K562 (cell line): ENCODE data around the gene COX20. TPM values are rescaled to one million over a fixed set of nuclear protein-coding genes. Genes with fewer than 3 reads are reported as not detected.
A peak's percentile ranks its signal among the peaks of the same experiment; 100 is the strongest.

Experiments used
- ADNP ChIP-seq: fragments of 200-800 bp; sonication (Bioruptor generic); IDR thresholded peaks from 2 replicates; pipeline ENCODE4 v1.6.1; 2016; ENCODE audit warnings: missing genetic modification characterization, missing compliant biosample characterization
- CC2D1A ChIP-seq: fragments of 450-650 bp; IDR thresholded peaks from 2 replicates; pipeline ENCODE4 v1.6.1; 2017; ENCODE audit warnings: mild to moderate bottlenecking
- CTCF ChIP-seq, 3 experiments: IDR thresholded peaks in 2 of 3; conservative IDR thresholded peaks in 1 of 3; 2 replicates each; pipeline ENCODE4 v1.5.1; 2011 to 2012; ENCODE audit warnings: low read length in 3 of 3, mild to moderate bottlenecking in 3 of 3, control low read depth in 2 of 3, improper control_type of control experiment in 1 of 3, inconsistent platforms in 1 of 3, low read depth in 1 of 3, mixed read lengths in 1 of 3, moderate library complexity in 1 of 3; ENCODE audit not compliant: insufficient read depth in 2 of 3
- GTF3C2 ChIP-seq: IDR thresholded peaks from 3 replicates; pipeline ENCODE4 v1.6.1; 2011; ENCODE audit warnings: borderline replicate concordance, mild to moderate bottlenecking, moderate library complexity; ENCODE audit not compliant: insufficient read length; ENCODE audit errors: extremely low read depth
- HCFC1 ChIP-seq: IDR thresholded peaks from 2 replicates; pipeline ENCODE4 v1.6.1; 2012; ENCODE audit warnings: low read depth, low read length, improper control_type of control experiment
- HNRNPL ChIP-seq: fragments of 200-400 bp; formaldehyde crosslinking; IDR thresholded peaks from 2 replicates; pipeline ENCODE4 v1.6.1; 2017; ENCODE audit warnings: low read depth, mild to moderate bottlenecking, low read length
- KLF6 ChIP-seq: fragments of 250-450 bp; sonication (Bioruptor Pico); IDR thresholded peaks from 2 replicates; pipeline ENCODE4 v1.4.0; 2020; ENCODE audit warnings: mild to moderate bottlenecking, moderate library complexity, borderline replicate concordance
- PATZ1 ChIP-seq: fragments of 250-450 bp; sonication (Bioruptor Pico); IDR thresholded peaks from 2 replicates; pipeline ENCODE4 v1.5.0; 2020; ENCODE audit warnings: mild to moderate bottlenecking, borderline replicate concordance
- PHF8 ChIP-seq: fragments of 200-600 bp; sonication (generic); IDR thresholded peaks from 2 replicates; pipeline ENCODE4 v1.6.1; 2012; ENCODE audit warnings: mixed run types, mild to moderate bottlenecking, inconsistent platforms, low read length, moderate library complexity, borderline replicate concordance
- POLR2A ChIP-seq: fragments of 450-650 bp; conservative IDR thresholded peaks from 2 replicates; pipeline ENCODE4 v1.6.1; 2016
- POLR2AphosphoS5 ChIP-seq: IDR thresholded peaks from 2 replicates; pipeline ENCODE4 v1.6.1; 2011; ENCODE audit warnings: mild to moderate bottlenecking, low read depth, low read length, moderate library complexity; ENCODE audit not compliant: control insufficient read depth, insufficient read depth
- RCOR1 ChIP-seq, 2 experiments: IDR thresholded peaks; 2 replicates each; pipeline ENCODE4 v1.6.1; 2012; ENCODE audit warnings: low read depth in 2 of 2, low read length in 2 of 2, borderline replicate concordance in 1 of 2, improper control_type of control experiment in 1 of 2
- ZNF445 ChIP-seq: fragments of 250-450 bp; sonication (Bioruptor Pico); IDR thresholded peaks from 2 replicates; pipeline ENCODE4 v1.4.0; 2020; ENCODE audit warnings: low read depth, mild to moderate bottlenecking, moderate library complexity
- ZNF589 ChIP-seq: fragments of 200-800 bp; sonication (Bioruptor generic); IDR thresholded peaks from 2 replicates; pipeline ENCODE4 v1.6.1; 2016; ENCODE audit warnings: low read depth, missing genetic modification characterization, missing compliant biosample characterization
- polyA plus RNA-seq, 8 experiments: library from polyadenylated mRNA; depleted of rRNA in 4 of 8; stranded (reverse) in 5 of 8; unstranded in 3 of 8; fragments of >200 nt; fragmentation: Nextera tagmentation in 2 of 8; fragmentation: Illumina TruSeq in 1 of 8; extraction: Ambion mirVana in 2 of 8; extraction: Trizol in 1 of 8; gene quantifications; 2 replicates each; pipeline versions ENCODE4 v1.2.1 to v1.2.3, GENCODE V29; 2011 to 2014; ENCODE audit warnings: inconsistent platforms in 1 of 8, missing spikeins in 1 of 8
- total RNA-seq, 7 experiments: library from RNA; depleted of rRNA in 6 of 7; stranded (reverse); fragments of >200 nt in 6 of 7; fragmentation: Illumina TruSeq in 2 of 7; extraction: Trizol in 2 of 7; gene quantifications; 2 replicates each; pipeline versions ENCODE4 v1.2.1 to v1.2.3, GENCODE V29; 2011 to 2021; ENCODE audit warnings: low replicate concordance in 1 of 7
- TF ChIP-seq, protein P1 (sequence below): fragments of 450-650 bp; formaldehyde crosslinking; IDR thresholded peaks from 2 replicates; pipeline ENCODE4 v1.4.0; 2022; ENCODE audit warnings: missing genetic modification characterization
- TF ChIP-seq, protein P2 (sequence below): fragments of 450-650 bp; formaldehyde crosslinking; IDR thresholded peaks from 2 replicates; pipeline ENCODE4 v1.4.0; 2020; ENCODE audit warnings: mild to moderate bottlenecking, mixed read lengths

COX20 gene
- total and polyA plus RNA-seq, 9 of the 15 experiments (the other 6 are each of a cell fraction or from before 2014, with no cell fraction given), result 41.5 to 192 (median 84.3) TPM

DNA sequence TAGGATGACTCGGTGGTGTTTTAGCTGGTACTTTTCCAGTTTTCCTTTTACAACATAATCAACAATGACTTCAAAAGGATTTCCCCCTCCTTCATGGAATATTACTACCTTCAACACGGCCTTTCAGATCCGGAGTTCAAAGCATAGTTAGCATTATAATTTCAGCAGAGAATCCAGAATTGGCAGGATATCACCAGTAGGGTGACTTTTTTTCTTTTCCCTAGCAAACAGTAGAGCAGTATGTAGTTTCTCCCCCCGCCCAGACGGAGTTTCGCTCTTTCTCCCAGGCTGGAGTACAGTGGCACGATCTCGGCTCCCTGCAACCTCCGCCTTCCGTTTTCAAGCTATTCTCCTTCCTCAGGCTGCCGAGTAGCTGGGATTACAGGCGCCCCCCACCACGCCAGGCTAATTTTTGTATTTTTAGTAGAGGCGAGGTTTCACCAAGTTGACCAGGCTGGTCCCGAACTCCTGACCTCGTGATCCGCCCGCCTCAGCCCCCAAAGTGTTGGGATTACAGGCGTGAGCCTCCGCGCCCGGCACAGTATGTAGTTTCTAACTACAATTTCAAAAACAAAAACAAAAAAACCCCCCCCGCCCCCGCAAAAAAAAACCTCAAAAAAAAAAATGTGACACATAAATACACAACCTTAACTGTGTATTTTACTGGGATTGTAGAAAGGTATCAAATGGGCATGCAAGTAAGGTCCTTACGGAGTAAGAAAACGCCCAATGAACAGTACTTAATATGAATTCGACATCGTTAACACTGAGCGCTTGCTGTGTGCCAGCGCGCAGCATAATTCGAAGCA, 1.5 kb upstream of the COX20 start (continued):
- TF ChIP-seq GTF3C2 (peak; percentile 60), CC2D1A (peak; percentile 70; the same call in 1 of the 2 replicates), HNRNPL (no peak), PHF8 (no peak), HCFC1 (no peak), CTCF (IDR thresholded peaks at IDR 0.05 in 2 of 3, conservative IDR thresholded peaks at IDR 0.05 in 1 of 3; ENCODE audit: insufficient read depth in 2 of 3, low read depth in 1 of 3, low read length in 3 of 3) (peak in 2 of 3 experiments; percentile 44 to 48; a peak in 3 of 6 replicates), RCOR1 (IDR thresholded peaks at IDR 0.05; ENCODE audit: borderline replicate concordance in 1 of 2, low read depth in 2 of 2, low read length in 2 of 2) (0 out of 4 replicates have a peak, but pooled peaks of 1 of the 2 experiments have one; percentile 3), ADNP (tag) (peak; percentile 98), KLF6 (CRISPR knock-in tag) (peak; percentile 21; the same call in 1 of the 2 replicates), POLR2A (peak; percentile 77), PATZ1 (no peak; the same call in 1 of the 2 replicates), ZNF589 (peak; percentile 7), POLR2AphosphoS5 (peak; percentile 51), ZNF445 (CRISPR knock-in tag) (peak; percentile 12; the same call in 1 of the 2 replicates)
- TF ChIP-seq, protein P1, sequence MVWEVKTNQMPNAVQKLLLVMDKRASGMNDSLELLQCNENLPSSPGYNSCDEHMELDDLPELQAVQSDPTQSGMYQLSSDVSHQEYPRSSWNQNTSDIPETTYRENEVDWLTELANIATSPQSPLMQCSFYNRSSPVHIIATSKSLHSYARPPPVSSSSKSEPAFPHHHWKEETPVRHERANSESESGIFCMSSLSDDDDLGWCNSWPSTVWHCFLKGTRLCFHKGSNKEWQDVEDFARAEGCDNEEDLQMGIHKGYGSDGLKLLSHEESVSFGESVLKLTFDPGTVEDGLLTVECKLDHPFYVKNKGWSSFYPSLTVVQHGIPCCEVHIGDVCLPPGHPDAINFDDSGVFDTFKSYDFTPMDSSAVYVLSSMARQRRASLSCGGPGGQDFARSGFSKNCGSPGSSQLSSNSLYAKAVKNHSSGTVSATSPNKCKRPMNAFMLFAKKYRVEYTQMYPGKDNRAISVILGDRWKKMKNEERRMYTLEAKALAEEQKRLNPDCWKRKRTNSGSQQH (CRISPR knock-in tag), result peak; percentile 89
- TF ChIP-seq, protein P2, sequence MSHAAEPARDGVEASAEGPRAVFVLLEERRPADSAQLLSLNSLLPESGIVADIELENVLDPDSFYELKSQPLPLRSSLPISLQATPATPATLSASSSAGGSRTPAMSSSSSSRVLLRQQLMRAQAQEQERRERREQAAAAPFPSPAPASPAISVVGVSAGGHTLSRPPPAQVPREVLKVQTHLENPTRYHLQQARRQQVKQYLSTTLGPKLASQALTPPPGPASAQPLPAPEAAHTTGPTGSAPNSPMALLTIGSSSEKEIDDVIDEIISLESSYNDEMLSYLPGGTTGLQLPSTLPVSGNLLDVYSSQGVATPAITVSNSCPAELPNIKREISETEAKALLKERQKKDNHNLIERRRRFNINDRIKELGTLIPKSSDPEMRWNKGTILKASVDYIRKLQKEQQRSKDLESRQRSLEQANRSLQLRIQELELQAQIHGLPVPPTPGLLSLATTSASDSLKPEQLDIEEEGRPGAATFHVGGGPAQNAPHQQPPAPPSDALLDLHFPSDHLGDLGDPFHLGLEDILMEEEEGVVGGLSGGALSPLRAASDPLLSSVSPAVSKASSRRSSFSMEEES (CRISPR knock-in tag), result peak; percentile 77
